Right lung (tissue), 5 donors: ENCODE results near the gene UVRAG. TPM values are rescaled to one million over a fixed set of nuclear protein-coding genes. Genes with fewer than 3 reads are reported as not detected.
"Not testable (repeated sequence)": the region's sequence is repeated elsewhere in the genome, so short reads cannot be mapped to it uniquely, and the experiment has no call there.

Experiments used
- DNase-seq, 2 donors: peaks; one replicate each; pipeline ENCODE4 v3.0.0-alpha.2; 2013
- polyA plus RNA-seq, 5 donors: library from polyadenylated mRNA; unstranded; fragments of 120-200 nt; gene quantifications; one replicate each; pipeline versions ENCODE4 v1.2.1 to v1.2.3, GENCODE V29; 2013; ENCODE audit warnings: inconsistent platforms in 1 of 5, low replicate concordance in 1 of 5; ENCODE audit not compliant: insufficient read length in 5 of 5, insufficient read depth in 1 of 5

UVRAG gene
- polyA plus RNA-seq, 5 donors = 19.0 to 25.0 (median 21.4) TPM

GRCh38 chr11:75954039-75954438 lies 139.0 kb downstream of the UVRAG start:
- no peak for DNase-seq

- no peak for DNase-seq
These were observed 140.4 kb downstream of the UVRAG start for GRCh38 chr11:75955443-75955842.

- no peak for DNase-seq
These were observed 144.5 kb downstream of the UVRAG start for GRCh38 chr11:75959540-75959939.

- DNase-seq = no peak
These were observed 149.1 kb downstream of the UVRAG start for GRCh38 chr11:75964071-75964470.

GRCh38 chr11:75966537-75967287 lies 151.7 kb downstream of the UVRAG start:
- DNase-seq = no peak

- peak; percentile 79 to 81 for DNase-seq
These were observed 153.1 kb downstream of the UVRAG start for GRCh38 chr11:75968021-75968625.

GRCh38 chr11:75969626-75970308 lies 154.8 kb downstream of the UVRAG start:
- no peak for DNase-seq

GRCh38 chr11:75973710-75974109 lies 158.7 kb downstream of the UVRAG start:
- DNase-seq = not testable (repeated sequence)

- DNase-seq = not testable (repeated sequence)
These were observed 164.1 kb downstream of the UVRAG start for GRCh38 chr11:75979075-75979474.

GRCh38 chr11:75979479-75980027 lies 164.5 kb downstream of the UVRAG start:
- DNase-seq = not testable (repeated sequence)

- DNase-seq = no peak
These were observed 165.0 kb downstream of the UVRAG start for GRCh38 chr11:75980031-75980430.

GRCh38 chr11:75981546-75981945 lies 166.5 kb downstream of the UVRAG start:
- no peak for DNase-seq

- DNase-seq = no peak
These were observed 167.3 kb downstream of the UVRAG start for GRCh38 chr11:75982309-75982708.

GRCh38 chr11:75986966-75987365 lies 172.0 kb downstream of the UVRAG start:
- DNase-seq = no peak

GRCh38 chr11:75993126-75993525 lies 178.1 kb downstream of the UVRAG start:
- no peak for DNase-seq

- DNase-seq = peak in 1 of 2 donors; percentile 15
These were observed 179.6 kb downstream of the UVRAG start for GRCh38 chr11:75994616-75995015.

- no peak for DNase-seq
These were observed 181.8 kb downstream of the UVRAG start for GRCh38 chr11:75996523-75997442.

GRCh38 chr11:76004400-76004799 lies 189.4 kb downstream of the UVRAG start:
- no peak for DNase-seq

GRCh38 chr11:76005756-76006155 lies 190.7 kb downstream of the UVRAG start:
- DNase-seq = no peak

GRCh38 chr11:76007166-76007565 lies 192.2 kb downstream of the UVRAG start:
- no peak for DNase-seq

- DNase-seq = no peak
These were observed 193.5 kb downstream of the UVRAG start for GRCh38 chr11:76008474-76008873.
